Stimulated activated CD4-positive, alpha-beta T cell treated with anti-CD3 and anti-CD28 coated beads, Interleukin-12 subunit alpha, Interleukin-12 subunit beta, amount 100 ng/mL, for 24 hours (primary cell): Measurements from ENCODE around the gene AP5S1.
A peak's percentile ranks its signal among the peaks of the same experiment; 100 is the strongest.
"Not testable (repeated sequence)": the region's sequence is repeated elsewhere in the genome, so short reads cannot be mapped to it uniquely, and the experiment has no call there.

Source experiments
- DNase-seq, 2 experiments: peaks; one replicate each; pipeline ENCODE4 v3.0.0-alpha.2; 2020; ENCODE audit warnings: low read depth in 2 of 2

AP5S1 gene

DNA sequence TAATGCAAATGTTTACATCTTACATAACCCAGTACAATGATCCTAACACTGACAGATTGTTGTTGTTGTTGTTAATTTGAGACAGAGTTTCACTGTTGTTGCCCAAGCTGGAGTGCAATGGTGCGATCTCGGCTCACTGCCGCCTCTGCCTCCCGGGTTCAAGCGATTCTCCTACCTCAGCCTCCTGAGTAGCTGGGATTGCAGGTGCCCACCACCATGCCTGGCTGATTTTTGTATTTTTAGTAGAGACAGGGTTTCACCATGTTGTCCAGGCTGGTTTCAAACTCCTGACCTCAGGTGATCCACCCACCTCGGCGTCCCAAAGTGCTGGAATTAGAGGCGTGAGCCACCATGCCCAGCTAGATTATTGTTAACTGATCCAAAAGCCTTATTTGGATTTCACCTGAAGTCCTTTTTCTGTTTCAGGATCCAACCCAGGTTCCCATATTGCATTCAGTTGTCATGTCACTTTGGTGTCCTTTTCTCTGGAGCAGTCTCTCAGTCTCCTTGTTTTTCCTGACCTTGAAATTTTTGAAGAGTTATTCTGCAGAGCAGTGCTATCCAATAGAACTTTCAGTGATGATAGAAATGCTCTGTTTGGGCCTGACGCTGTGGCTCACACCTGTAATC, 23.8 kb downstream of the AP5S1 start:
- DNase-seq: not testable (repeated sequence)

- no peak for DNase-seq
Observed at GRCh38 chr20:3846378-3846739, 26.0 kb downstream of the AP5S1 start.

- DNase-seq: peak; percentile 73 to 84
Observed at GRCh38 chr20:3846740-3847428, 26.5 kb downstream of the AP5S1 start, which contains the start of gene MAVS. Gene MAVS, plus strand, starts transcription at chr20:3846834. Its CDS starts 7,791 bp downstream, at chr20:3854625.

- no peak for DNase-seq
Observed at GRCh38 chr20:3847429-3847940, 27.1 kb downstream of the AP5S1 start.

- DNase-seq: no peak
Observed at GRCh38 chr20:3848565-3848964, 28.2 kb downstream of the AP5S1 start.

DNA sequence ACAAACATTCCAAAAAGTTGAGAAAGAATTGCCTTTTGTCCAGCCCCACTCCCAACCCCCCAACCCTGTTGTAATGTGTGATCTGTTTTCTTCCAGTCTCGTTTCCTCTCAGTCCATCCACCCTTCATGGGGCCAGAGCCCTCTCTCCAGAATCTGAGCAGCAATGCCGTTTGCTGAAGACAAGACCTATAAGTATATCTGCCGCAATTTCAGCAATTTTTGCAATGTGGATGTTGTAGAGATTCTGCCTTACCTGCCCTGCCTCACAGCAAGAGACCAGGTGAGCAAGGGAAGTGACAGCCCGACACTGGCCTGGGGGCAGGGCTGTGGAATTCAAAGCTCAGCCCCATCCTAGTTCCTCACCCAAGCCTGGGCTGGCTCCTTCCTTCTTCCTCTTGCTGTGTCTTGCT, 34.1 kb downstream of the AP5S1 start:
- DNase-seq: no peak

- no peak for DNase-seq
Observed at GRCh38 chr20:3857405-3857804, 37.1 kb downstream of the AP5S1 start.

DNA sequence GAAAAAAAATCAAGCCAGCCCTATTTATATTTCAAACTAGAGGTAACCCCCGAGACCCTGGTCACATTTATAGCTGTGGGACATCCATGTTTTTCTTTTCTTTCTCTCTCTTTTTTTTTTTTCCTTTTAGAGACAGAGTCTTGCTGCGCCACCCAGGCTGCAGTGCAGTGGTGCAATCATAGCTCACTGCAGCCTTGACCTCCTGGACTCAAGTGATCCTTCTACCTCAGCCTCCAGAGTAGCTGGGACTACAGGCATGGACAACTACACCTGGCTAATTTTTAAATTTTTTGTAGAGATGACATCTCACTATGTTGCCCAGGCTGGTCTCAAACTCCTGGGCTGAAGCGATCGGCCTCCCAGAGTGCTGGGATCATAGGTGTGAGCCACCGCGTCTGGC, 38.3 kb downstream of the AP5S1 start:
- no peak for DNase-seq

DNA sequence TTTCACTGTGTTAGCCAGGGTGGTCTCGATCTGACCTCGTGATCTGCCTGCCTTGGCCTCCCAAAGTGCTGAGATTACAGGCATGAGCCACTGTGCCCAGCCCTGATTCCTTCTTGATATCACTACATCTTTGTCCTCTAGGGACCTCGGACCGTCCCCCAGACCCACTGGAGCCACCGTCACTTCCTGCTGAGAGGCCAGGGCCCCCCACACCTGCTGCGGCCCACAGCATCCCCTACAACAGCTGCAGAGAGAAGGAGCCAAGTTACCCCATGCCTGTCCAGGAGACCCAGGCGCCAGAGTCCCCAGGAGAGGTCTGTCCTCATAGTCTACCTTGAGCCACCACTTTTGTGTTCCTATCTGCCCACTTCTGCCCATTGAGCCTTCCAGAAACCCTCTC, 40.8 kb downstream of the AP5S1 start:
- DNase-seq: no peak

GRCh38 chr20:3862333-3862732, 42.0 kb downstream of the AP5S1 start:
- no peak for DNase-seq

DNA sequence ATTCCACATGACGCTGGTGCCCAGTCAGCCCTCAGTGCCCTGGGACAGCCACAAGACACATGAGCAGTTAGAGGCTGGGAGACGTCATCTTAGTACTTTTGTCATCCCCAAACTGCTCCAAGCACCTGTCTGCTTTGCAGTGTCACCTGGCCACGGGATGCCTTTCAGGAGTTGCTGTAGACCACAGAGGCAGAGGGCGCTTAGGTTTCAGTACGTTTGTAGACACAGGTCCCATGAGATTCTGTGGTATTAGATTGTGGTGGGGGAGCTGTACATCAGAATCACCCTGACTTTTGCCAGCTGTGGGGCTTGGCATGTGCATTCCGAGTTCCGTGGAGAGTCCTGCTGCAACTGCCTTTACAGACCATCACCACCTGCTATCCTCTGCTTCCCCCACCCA, 43.0 kb downstream of the AP5S1 start:
- DNase-seq: no peak

DNA sequence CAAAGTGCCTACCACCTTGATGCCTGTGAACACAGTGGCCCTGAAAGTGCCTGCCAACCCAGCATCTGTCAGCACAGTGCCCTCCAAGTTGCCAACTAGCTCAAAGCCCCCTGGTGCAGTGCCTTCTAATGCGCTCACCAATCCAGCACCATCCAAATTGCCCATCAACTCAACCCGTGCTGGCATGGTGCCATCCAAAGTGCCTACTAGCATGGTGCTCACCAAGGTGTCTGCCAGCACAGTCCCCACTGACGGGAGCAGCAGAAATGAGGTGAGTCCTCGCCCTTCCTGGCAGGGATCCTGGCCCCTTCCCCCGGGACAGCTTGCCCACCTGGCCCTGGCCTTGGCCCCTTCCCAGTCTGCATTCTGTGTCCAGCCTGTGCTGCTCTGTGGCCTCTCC, 44.2 kb downstream of the AP5S1 start:
- DNase-seq: no peak

DNA sequence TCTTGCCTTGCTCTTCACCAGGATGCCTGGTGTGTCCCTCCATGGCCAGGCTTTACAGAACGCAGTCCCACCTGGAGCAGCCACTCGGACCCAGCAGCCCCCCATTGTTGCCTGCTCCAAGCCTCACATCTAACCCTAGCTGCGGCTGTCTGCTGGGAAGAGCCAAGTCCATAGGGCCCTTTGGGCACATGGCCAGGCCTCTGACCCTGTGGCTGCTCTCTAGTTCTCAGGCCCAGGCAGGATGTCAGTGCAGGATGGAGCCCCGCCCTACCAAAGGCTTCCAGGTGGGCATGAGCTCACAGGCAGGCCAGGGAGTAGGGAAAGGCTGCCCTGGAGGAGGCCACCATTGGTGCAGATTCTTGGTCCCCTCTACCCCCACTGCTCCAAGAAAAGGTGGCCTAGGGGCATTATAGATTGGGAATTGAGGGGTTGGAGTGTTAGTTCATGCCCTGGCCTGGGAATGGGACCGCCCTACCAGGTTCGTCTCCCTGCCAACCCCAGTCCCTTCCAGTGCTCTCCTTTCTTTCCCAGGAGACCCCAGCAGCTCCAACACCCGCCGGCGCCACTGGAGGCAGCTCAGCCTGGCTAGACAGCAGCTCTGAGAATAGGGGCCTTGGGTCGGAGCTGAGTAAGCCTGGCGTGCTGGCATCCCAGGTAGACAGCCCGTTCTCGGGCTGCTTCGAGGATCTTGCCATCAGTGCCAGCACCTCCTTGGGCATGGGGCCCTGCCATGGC, 45.0 kb downstream of the AP5S1 start:
- no peak for DNase-seq

- no peak for DNase-seq
Observed at GRCh38 chr20:3865887-3866407, 45.6 kb downstream of the AP5S1 start.

DNA sequence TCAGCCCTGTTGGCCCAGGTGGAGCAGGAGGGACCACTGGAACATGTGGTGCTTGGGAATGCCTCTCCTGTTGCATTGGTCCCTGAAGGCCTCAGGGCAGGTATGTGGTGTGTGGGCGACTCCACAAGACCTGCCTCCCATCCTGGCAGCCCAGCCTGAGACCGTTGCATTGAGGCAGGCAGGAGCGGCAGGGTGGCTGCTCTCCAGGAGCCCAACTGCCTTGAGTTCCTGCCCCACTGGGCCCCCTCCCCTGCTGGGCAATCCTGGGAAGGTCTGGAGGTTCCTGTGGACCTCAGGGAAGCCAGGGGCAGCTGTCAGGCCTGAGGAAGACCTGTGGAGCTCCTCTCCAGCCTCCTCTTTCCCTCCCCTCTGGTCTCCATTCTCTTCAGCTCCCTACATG, 46.1 kb downstream of the AP5S1 start:
- DNase-seq: no peak

GRCh38 chr20:3867802-3868201, 47.5 kb downstream of the AP5S1 start:
- DNase-seq: no peak

DNA sequence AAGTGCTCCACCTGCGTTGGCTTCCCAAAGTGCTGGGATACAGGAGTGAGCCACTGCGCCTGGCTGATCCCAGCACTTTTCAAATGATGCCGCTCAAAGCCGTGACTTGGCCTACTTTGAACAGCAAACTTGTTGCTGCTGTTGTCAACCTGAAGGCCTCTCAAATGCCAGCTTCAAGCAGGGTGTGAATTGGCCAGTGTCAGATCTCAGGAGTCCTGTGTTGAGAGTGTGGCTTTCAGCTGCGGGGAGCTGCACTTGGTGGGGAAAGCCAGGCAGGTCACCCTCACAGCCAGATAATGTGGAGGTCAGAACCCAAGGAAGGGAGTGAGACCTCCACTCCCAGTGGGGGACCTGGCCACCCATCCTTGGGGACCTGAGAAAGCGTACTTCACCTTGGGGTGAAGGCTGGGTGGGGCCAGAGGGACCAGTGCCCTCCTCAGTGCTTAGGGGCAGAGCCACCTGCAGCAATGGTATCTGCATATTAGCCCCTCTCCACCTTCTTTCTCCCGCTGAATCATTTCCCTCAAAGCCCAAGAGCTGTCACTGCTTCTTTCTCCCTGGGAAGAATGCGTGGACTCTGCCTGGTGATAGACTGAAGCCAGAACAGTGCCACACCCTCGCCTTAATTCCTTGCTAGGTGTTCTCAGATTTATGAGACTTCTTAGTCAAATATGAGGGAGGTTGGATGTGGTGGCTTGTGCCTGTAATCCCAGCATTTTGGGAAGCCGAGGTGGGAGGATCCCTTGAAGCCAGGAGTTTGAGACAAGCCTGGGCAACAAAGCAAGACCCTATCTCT, 49.7 kb downstream of the AP5S1 start:
- DNase-seq: no peak

DNA sequence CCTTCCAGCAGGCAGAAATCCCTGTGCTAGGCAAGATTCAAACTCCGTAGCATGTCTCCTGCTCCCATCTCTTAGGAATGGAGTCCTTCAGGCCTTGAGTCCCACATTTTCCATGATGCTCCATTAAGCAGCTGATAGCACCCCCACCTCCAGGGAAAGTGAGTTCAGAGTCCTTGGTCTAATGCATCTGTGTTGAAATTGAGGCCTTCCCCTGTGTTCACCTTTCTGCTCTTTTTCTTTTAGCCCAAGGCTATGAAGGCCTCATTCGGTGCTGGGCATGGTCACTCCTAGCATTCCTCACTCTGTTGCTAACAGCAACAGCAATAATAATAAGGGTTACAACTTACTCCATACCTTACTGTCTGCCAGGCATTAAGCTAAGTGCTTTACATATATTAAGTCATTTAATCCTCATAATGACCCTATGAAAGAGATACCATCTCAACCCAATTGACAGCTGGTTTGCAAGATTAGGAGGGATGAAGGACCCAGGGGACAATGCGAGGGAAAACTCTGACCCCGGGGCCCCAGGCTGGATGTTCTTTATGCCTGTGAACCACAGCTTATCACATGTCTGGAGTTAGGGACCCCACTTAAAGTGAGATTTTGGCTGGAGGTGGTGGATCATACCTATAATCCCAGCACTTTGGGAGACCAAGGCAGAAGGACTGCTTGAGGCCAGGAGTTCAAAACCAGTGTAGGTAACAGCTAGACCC, 51.4 kb downstream of the AP5S1 start:
- no peak for DNase-seq

DNA sequence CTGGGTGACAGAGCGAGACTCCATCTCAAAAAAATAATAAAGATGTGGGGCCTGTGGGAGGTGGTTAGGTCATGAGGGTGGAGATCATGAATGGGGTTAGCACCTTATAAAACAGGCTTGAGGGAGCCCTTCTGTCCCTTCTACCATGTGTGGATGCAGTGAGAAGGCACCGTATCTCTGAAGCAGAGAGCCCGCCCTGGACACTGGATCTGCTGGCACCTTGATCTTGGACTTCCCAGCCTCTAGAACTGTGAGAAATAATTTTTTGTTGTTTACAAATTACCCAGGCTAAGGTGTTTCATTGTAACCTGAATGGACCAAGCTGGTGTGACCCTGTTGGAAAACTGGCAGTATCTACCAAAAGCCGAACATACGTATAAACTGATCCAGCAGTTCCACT, 53.2 kb downstream of the AP5S1 start:
- no peak for DNase-seq

DNA sequence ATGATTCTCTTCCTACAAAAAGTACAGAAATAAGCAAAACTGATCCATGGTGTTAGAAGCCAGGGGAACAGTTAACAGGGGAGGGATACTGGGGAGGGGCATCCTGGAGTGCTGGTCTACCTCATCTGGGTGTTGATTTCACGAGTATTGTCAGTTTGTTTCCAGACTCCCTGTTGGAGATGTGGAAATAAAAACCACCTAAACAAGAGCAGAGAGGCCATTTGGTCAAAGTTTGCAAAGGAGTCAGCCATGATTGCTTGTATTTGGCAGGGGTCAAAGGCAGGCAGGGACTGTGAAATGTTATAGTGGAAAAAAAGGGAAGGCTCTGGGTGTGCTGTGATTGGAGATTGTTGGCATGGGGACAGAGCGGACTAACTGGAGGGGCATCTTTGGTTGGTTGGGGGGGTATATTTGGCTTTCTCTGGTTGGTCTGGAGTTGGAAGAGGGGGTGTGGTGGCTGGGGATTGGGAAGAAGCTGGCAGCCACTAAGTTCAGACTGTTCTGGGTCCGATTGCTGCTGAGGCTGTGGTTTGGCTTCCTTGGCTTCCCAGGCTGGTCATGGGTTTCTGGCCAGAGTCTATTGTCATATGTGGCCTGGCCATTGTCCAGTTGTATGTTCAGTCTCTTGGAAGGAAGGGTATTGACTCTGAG, 54.0 kb downstream of the AP5S1 start:
- no peak for DNase-seq
